Stomach (tissue), 4 donors: Measurements from ENCODE around the gene PLAGL2.

ENCODE experiments used
- EP300 ChIP-seq: sonication (generic); formaldehyde crosslinking; IDR thresholded peaks from one replicate; pipeline ENCODE4 v1.6.1; 2017; ENCODE audit warnings: antibody characterized with exemption
- POLR2A ChIP-seq, 4 donors: fragments of 450-650 bp; IDR thresholded peaks; one replicate each; pipeline ENCODE4 v1.6.1; 2016; ENCODE audit warnings: antibody characterized with exemption in 4 of 4, control low read depth in 2 of 4, mild to moderate bottlenecking in 1 of 4, moderate library complexity in 1 of 4
- POLR2AphosphoS5 ChIP-seq, 3 donors: sonication (generic); formaldehyde crosslinking; IDR thresholded peaks; one replicate each; pipeline ENCODE4 v1.6.1; 2016; ENCODE audit warnings: antibody characterized with exemption in 3 of 3
- TF ChIP-seq, protein P1 (sequence below), 7 experiments: fragments of 450-650 bp in 4 of 7; fragments of 200-600 bp in 3 of 7; sonication (generic) in 3 of 7; IDR thresholded peaks; one replicate each; pipeline ENCODE4 v1.5.1; 2016 to 2019; ENCODE audit warnings: antibody characterized with exemption in 7 of 7, control low read depth in 2 of 7, mild to moderate bottlenecking in 1 of 7

DNA sequence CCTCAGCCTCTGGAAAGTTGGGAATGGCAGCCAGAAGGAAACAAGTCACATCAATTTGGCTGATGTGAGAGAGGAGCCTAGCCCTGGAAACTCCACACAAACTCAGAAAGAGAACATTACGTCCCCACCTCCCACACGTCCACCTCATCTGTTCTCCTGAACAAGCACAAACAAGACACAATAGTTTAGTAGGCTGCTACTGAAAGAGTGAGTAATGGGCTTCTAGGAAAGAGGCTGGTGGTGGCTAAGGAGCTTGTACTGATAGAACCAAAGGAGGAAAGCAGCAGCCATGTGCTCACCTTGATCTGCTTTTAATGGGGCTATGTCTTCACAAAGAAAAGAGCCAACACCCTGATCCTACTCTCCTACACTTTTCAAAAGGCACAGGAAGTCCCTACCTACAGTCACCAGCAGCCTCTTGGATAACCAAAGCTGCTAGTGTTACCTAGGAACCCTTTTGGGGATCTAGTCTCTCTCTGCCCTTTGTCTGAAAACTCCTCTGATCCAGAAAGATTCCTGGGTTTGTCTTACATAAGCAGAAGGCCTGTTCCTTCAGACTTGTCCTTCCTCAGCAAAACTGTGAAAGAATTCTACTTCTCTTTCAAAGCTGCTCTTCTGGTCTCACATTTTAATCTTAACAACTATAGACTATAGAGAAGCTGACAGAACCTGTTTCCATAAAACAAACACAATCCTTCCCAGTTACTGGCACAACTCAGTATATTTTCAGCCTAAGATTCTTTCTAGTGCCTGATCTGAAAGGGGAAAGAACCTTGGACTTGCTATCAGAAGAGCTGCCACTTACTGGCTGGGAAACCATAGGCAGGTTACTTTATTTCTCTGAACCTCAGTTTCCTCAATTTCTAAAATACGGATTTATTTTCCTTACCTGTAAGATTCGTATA is 3.1 kb downstream of the PLAGL2 start:
- TF ChIP-seq, protein P1, sequence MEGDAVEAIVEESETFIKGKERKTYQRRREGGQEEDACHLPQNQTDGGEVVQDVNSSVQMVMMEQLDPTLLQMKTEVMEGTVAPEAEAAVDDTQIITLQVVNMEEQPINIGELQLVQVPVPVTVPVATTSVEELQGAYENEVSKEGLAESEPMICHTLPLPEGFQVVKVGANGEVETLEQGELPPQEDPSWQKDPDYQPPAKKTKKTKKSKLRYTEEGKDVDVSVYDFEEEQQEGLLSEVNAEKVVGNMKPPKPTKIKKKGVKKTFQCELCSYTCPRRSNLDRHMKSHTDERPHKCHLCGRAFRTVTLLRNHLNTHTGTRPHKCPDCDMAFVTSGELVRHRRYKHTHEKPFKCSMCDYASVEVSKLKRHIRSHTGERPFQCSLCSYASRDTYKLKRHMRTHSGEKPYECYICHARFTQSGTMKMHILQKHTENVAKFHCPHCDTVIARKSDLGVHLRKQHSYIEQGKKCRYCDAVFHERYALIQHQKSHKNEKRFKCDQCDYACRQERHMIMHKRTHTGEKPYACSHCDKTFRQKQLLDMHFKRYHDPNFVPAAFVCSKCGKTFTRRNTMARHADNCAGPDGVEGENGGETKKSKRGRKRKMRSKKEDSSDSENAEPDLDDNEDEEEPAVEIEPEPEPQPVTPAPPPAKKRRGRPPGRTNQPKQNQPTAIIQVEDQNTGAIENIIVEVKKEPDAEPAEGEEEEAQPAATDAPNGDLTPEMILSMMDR (IDR thresholded peaks at IDR 0.05) = no peak
- peak in 1 of 3 donors; percentile 40 for TF ChIP-seq POLR2AphosphoS5 (IDR thresholded peaks at IDR 0.05)
- TF ChIP-seq POLR2A (IDR thresholded peaks at IDR 0.05) = no peak
- no peak for TF ChIP-seq EP300
